AML-193 (cell line): Measurements from ENCODE around the gene ENKD1.
A peak's percentile ranks its signal among the peaks of the same experiment; 100 is the strongest.

ENCODE experiments used
- DNase-seq, 2 experiments: peaks; one replicate each; lab custom pipeline; 2025; lab: John Stamatoyannopoulos, UW

ENKD1 gene

GRCh38 chr16:67678354-67679023, 11.9 kb upstream of the ENKD1 start:
- no peak for DNase-seq

GRCh38 chr16:67677712-67678111, 11.2 kb upstream of the ENKD1 start:
- DNase-seq, result no peak

- no peak for DNase-seq
These were observed 10.4 kb upstream of the ENKD1 start for GRCh38 chr16:67676939-67677338.

GRCh38 chr16:67676516-67676915, 10.0 kb upstream of the ENKD1 start:
- DNase-seq, result no peak

- DNase-seq, result no peak
These were observed 9.4 kb upstream of the ENKD1 start for GRCh38 chr16:67675999-67676398.

- DNase-seq, result no peak
These were observed 9.0 kb upstream of the ENKD1 start for GRCh38 chr16:67675579-67675935.

- no peak for DNase-seq
These were observed 8.5 kb upstream of the ENKD1 start for GRCh38 chr16:67674851-67675578.

GRCh38 chr16:67673712-67674580, 7.4 kb upstream of the ENKD1 start:
- peak; percentile 21 to 34 for DNase-seq

- DNase-seq, result peak; percentile 48 to 61
These were observed 6.5 kb upstream of the ENKD1 start for GRCh38 chr16:67672739-67673662.

GRCh38 chr16:67672306-67672705, 5.8 kb upstream of the ENKD1 start:
- DNase-seq, result no peak

- DNase-seq, result no peak
These were observed 3.0 kb upstream of the ENKD1 start for GRCh38 chr16:67669499-67670101.

GRCh38 chr16:67668495-67669157, 2.1 kb upstream of the ENKD1 start:
- DNase-seq, result peak; percentile 7 to 15

- DNase-seq, result peak; percentile 92 to 95
These were observed 1.4 kb upstream of the ENKD1 start for GRCh38 chr16:67667817-67668494.

GRCh38 chr16:67667453-67667816, 885 bp upstream of the ENKD1 start:
- DNase-seq, result no peak

- peak; percentile 6 to 21 for DNase-seq
These were observed 458 bp downstream of the ENKD1 start for GRCh38 chr16:67666032-67666551.

GRCh38 chr16:67665598-67665997, 952 bp downstream of the ENKD1 start:
- DNase-seq, result no peak

GRCh38 chr16:67664871-67665270, 1.7 kb downstream of the ENKD1 start:
- DNase-seq, result no peak

- DNase-seq, result no peak
These were observed 2.3 kb downstream of the ENKD1 start for GRCh38 chr16:67664258-67664657.

GRCh38 chr16:67663877-67664222, 2.7 kb downstream of the ENKD1 start:
- no peak for DNase-seq
